HCT116 (cell line): ENCODE measurements around the gene INIP.

Source experiments
- FOSL1 ChIP-seq: IDR thresholded peaks from 2 replicates; pipeline ENCODE4 v1.6.1; 2012; ENCODE audit warnings: low read depth
- JUND ChIP-seq: IDR thresholded peaks from 2 replicates; pipeline ENCODE4 v1.6.1; 2012
- SIN3A ChIP-seq: IDR thresholded peaks from 2 replicates; pipeline ENCODE4 v1.6.1; 2012; ENCODE audit warnings: low read depth
- SP1 ChIP-seq: IDR thresholded peaks from 2 replicates; pipeline ENCODE4 v1.6.1; 2012; ENCODE audit warnings: low read depth
- TCF7L2 ChIP-seq: IDR thresholded peaks from 2 replicates; pipeline ENCODE4 v1.7.0; 2011; ENCODE audit warnings: borderline replicate concordance, inconsistent platforms; ENCODE audit not compliant: insufficient read depth, insufficient read length; ENCODE audit errors: extremely low read depth
- YY1 ChIP-seq: IDR thresholded peaks from 2 replicates; pipeline ENCODE4 v1.6.1; 2011; ENCODE audit warnings: low read length, low read depth, moderate library complexity, mild to moderate bottlenecking; ENCODE audit not compliant: insufficient replicate concordance; ENCODE audit errors: extremely low read depth
- TF ChIP-seq, protein P1 (sequence below), 3 experiments: fragments of 200-600 bp in 1 of 3; sonication (generic) in 1 of 3; IDR thresholded peaks in 2 of 3; conservative IDR thresholded peaks in 1 of 3; 2 replicates each; pipeline ENCODE4 v1.5.1; 2012 to 2017; ENCODE audit warnings: low read depth in 2 of 3, low read length in 2 of 3, antibody characterized with exemption in 1 of 3, borderline replicate concordance in 1 of 3, control low read depth in 1 of 3, mild to moderate bottlenecking in 1 of 3, mixed read lengths in 1 of 3, mixed run types in 1 of 3, moderate library complexity in 1 of 3; ENCODE audit not compliant: insufficient read depth in 1 of 3
- TF ChIP-seq, protein P2 (sequence below): IDR thresholded peaks from 2 replicates; pipeline ENCODE4 v1.6.1; 2012
- TF ChIP-seq, protein P3 (sequence below): IDR thresholded peaks from 2 replicates; pipeline ENCODE4 v1.6.1; 2012

DNA sequence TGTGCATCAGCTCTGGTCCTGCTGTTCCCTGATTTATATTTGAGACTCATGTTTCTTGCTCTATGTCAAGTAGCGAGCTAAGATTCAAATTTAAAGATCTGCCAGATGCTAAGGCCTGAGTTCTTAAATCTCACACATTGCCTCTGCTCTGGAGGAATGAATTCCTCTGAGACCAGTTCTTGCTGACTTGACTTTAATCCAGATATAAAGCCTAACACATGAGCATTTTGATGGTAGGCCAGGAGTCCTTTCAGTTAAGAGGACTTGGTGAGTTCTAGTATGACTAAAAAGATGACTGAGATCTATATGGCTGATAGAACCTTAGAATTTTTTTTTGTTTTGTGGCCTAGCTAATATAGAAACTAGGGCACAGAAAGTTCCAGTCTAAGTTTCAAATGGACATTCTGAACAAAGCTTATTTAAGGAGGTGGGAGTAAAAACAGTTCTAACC lies 1.3 kb upstream of the INIP start:
- no peak for TF ChIP-seq YY1
- no peak for TF ChIP-seq SIN3A
- TF ChIP-seq, protein P1, sequence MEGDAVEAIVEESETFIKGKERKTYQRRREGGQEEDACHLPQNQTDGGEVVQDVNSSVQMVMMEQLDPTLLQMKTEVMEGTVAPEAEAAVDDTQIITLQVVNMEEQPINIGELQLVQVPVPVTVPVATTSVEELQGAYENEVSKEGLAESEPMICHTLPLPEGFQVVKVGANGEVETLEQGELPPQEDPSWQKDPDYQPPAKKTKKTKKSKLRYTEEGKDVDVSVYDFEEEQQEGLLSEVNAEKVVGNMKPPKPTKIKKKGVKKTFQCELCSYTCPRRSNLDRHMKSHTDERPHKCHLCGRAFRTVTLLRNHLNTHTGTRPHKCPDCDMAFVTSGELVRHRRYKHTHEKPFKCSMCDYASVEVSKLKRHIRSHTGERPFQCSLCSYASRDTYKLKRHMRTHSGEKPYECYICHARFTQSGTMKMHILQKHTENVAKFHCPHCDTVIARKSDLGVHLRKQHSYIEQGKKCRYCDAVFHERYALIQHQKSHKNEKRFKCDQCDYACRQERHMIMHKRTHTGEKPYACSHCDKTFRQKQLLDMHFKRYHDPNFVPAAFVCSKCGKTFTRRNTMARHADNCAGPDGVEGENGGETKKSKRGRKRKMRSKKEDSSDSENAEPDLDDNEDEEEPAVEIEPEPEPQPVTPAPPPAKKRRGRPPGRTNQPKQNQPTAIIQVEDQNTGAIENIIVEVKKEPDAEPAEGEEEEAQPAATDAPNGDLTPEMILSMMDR (IDR thresholded peaks at IDR 0.05 in 2 of 3, conservative IDR thresholded peaks at IDR 0.05 in 1 of 3; ENCODE audit: borderline replicate concordance in 1 of 3, insufficient read depth in 1 of 3, low read depth in 2 of 3, low read length in 2 of 3): no peak
- TF ChIP-seq JUND: no peak
- TF ChIP-seq, protein P2, sequence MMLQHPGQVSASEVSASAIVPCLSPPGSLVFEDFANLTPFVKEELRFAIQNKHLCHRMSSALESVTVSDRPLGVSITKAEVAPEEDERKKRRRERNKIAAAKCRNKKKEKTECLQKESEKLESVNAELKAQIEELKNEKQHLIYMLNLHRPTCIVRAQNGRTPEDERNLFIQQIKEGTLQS: no peak
- TF ChIP-seq TCF7L2: no peak
- TF ChIP-seq SP1: no peak
- TF ChIP-seq, protein P3, sequence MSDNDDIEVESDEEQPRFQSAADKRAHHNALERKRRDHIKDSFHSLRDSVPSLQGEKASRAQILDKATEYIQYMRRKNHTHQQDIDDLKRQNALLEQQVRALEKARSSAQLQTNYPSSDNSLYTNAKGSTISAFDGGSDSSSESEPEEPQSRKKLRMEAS: no peak
- no peak for TF ChIP-seq FOSL1
